SK-N-SH (cell line): Measurements from ENCODE around the gene MARK4. TPM values are rescaled to one million over a fixed set of nuclear protein-coding genes. Genes with fewer than 3 reads are reported as not detected.

Experiments
- CTCF ChIA-PET: fragments of 300-600, 350-600 bp; formaldehyde crosslinking; extraction: SDS; loops from one replicate; lab custom pipeline; 2021; lab: Yijun Ruan, JAX
- POLR2A ChIA-PET: fragments of 350-600 bp; sonication (Branson Sonifier 250); formaldehyde crosslinking; extraction: SDS; loops from one replicate; lab custom pipeline; 2020; ENCODE audit warnings: antibody characterized with exemption, inconsistent platforms; lab: Yijun Ruan, JAX
- DNase-seq: peaks from one replicate; pipeline ENCODE4 v3.0.0; 2012
- H2AFZ ChIP-seq: fragments of 200-600 bp; sonication (generic); 2 replicates; pipeline ENCODE4 v1.8.1; 2016; ENCODE audit warnings: antibody characterized with exemption, mild to moderate bottlenecking, low read depth
- H3F3A ChIP-seq: fragments of 200-600 bp; sonication (generic); replicated peaks from 2 replicates; pipeline ENCODE3; 2016; ENCODE audit warnings: antibody characterized with exemption, mild to moderate bottlenecking; ENCODE audit not compliant: insufficient read depth
- H3K27ac ChIP-seq, 2 experiments: fragments of 200-500 bp in 1 of 2; fragments of 200-600 bp in 1 of 2; sonication (Bioruptor generic) in 1 of 2; sonication (generic), shearing (Covaris generic) in 1 of 2; 2 replicates each; pipeline versions ENCODE4 v1.5.1 to v1.6.1; 2014 to 2016; ENCODE audit warnings: low read depth in 2 of 2, inconsistent platforms in 1 of 2, low read length in 1 of 2, mild to moderate bottlenecking in 1 of 2, mixed read lengths in 1 of 2
- H3K27me3 ChIP-seq: fragments of 200-600 bp; sonication (generic), shearing (Covaris generic); 2 replicates; pipeline ENCODE4 v1.6.1; 2016; ENCODE audit warnings: mixed run types; ENCODE audit not compliant: insufficient read depth
- H3K36me3 ChIP-seq, 2 experiments: fragments of 200-500 bp in 1 of 2; fragments of 200-600 bp in 1 of 2; sonication (Bioruptor generic) in 1 of 2; sonication (generic) in 1 of 2; replicated peaks in 1 of 2; 2 replicates each; pipeline versions ENCODE3 to v1.5.1; 2014 to 2016; ENCODE audit warnings: low read length in 1 of 2, mild to moderate bottlenecking in 1 of 2; ENCODE audit not compliant: insufficient read depth in 2 of 2, control insufficient read depth in 1 of 2
- H3K4me1 ChIP-seq, 2 experiments: fragments of 200-500 bp in 1 of 2; fragments of 200-600 bp in 1 of 2; sonication (Bioruptor generic) in 1 of 2; sonication (generic), shearing (Covaris generic) in 1 of 2; 2 replicates each; pipeline versions ENCODE4 v1.5.1 to v1.6.1; 2014 to 2016; ENCODE audit warnings: low read depth in 1 of 2, low read length in 1 of 2, mixed run types in 1 of 2; ENCODE audit not compliant: insufficient read depth in 2 of 2, control insufficient read depth in 1 of 2
- H3K4me2 ChIP-seq: fragments of 200-600 bp; sonication (generic), shearing (Covaris generic); 2 replicates; pipeline ENCODE4 v1.6.1; 2017; ENCODE audit warnings: mixed run types
- H3K4me3 ChIP-seq, 2 experiments: fragments of 200-500 bp in 1 of 2; fragments of 200-600 bp in 1 of 2; sonication (Bioruptor generic) in 1 of 2; sonication (generic), shearing (Covaris generic) in 1 of 2; 2 replicates each; pipeline versions ENCODE4 v1.5.1 to v1.8.1; 2014 to 2016; ENCODE audit warnings: low read depth in 2 of 2, inconsistent platforms in 1 of 2, low read length in 1 of 2, mild to moderate bottlenecking in 1 of 2, mixed read lengths in 1 of 2, moderate library complexity in 1 of 2
- H3K79me2 ChIP-seq: fragments of 200-600 bp; sonication (generic); 2 replicates; pipeline ENCODE4 v1.8.1; 2017; ENCODE audit warnings: mild to moderate bottlenecking; ENCODE audit not compliant: insufficient read depth
- H3K9ac ChIP-seq: fragments of 200-600 bp; sonication (generic); 2 replicates; pipeline ENCODE4 v1.6.1; 2017; ENCODE audit warnings: mixed run types
- H3K9me2 ChIP-seq: fragments of 200-600 bp; sonication (generic); 2 replicates; pipeline ENCODE4 v1.6.1; 2017; ENCODE audit warnings: mixed run types
- H3K9me3 ChIP-seq: fragments of 200-600 bp; sonication (generic); 2 replicates; pipeline ENCODE4 v1.6.1; 2017; ENCODE audit warnings: mixed run types, mild to moderate bottlenecking, moderate library complexity
- H4K20me1 ChIP-seq: fragments of 200-600 bp; sonication (generic); 2 replicates; pipeline ENCODE4 v1.6.1; 2017; ENCODE audit warnings: mild to moderate bottlenecking, mixed run types; ENCODE audit not compliant: insufficient read depth
- EP300 ChIP-seq, 2 experiments: IDR thresholded peaks; 2 replicates each; pipeline versions ENCODE4 v1.4.0 to v1.6.1; 2012; ENCODE audit warnings: borderline replicate concordance in 1 of 2, low read depth in 1 of 2, low read length in 1 of 2
- EZH2phosphoT487 ChIP-seq: fragments of 200-600 bp; sonication (generic); IDR thresholded peaks from 2 replicates; pipeline ENCODE4 v1.6.1; 2017; ENCODE audit warnings: low read depth, mixed run types, mild to moderate bottlenecking, antibody characterized with exemption, moderate library complexity, borderline replicate concordance
- FOSL2 ChIP-seq: IDR thresholded peaks from 2 replicates; pipeline ENCODE4 v1.4.0; 2012; ENCODE audit warnings: low read depth, mild to moderate bottlenecking, moderate library complexity, borderline replicate concordance
- MXI1 ChIP-seq: IDR thresholded peaks from 2 replicates; pipeline ENCODE4 v1.6.1; 2012; ENCODE audit warnings: mild to moderate bottlenecking, low read depth, low read length, improper control_type of control experiment
- NRF1 ChIP-seq: IDR thresholded peaks from 2 replicates; pipeline ENCODE4 v1.6.1; 2012; ENCODE audit warnings: low read depth, mild to moderate bottlenecking, low read length
- POLR2AphosphoS5 ChIP-seq: IDR thresholded peaks from 2 replicates; pipeline ENCODE4 v1.6.1; 2012; ENCODE audit warnings: low read depth, low read length
- RAD21 ChIP-seq: IDR thresholded peaks from 2 replicates; pipeline ENCODE4 v1.6.1; 2012; ENCODE audit warnings: mild to moderate bottlenecking, low read length
- RFX5 ChIP-seq: IDR thresholded peaks from 2 replicates; pipeline ENCODE4 v1.6.1; 2012; ENCODE audit warnings: mild to moderate bottlenecking, improper control_type of control experiment, low read length
- SIN3A ChIP-seq: IDR thresholded peaks from 2 replicates; pipeline ENCODE4 v1.6.1; 2012; ENCODE audit warnings: low read depth, mild to moderate bottlenecking, low read length, moderate library complexity, borderline replicate concordance
- TAF1 ChIP-seq: IDR thresholded peaks from 2 replicates; pipeline ENCODE4 v1.6.1; 2012; ENCODE audit warnings: low read depth, mild to moderate bottlenecking, low read length, moderate library complexity, borderline replicate concordance
- TEAD4 ChIP-seq: IDR thresholded peaks from 2 replicates; pipeline ENCODE4 v1.4.0; 2012; ENCODE audit warnings: mild to moderate bottlenecking, borderline replicate concordance; ENCODE audit not compliant: insufficient read depth
- YY1 ChIP-seq: IDR thresholded peaks from 2 replicates; pipeline ENCODE4 v1.4.0; 2012; ENCODE audit warnings: low read depth, mild to moderate bottlenecking
- WGBS: methylation state at CpG from one replicate; pipeline ENCODE4 v1.1.6; 2017; ENCODE audit warnings: low lambda C conversion rate; 5-methylcytosine and 5-hydroxymethylcytosine counted together
- polyA plus RNA-seq, 3 experiments: library from polyadenylated mRNA; depleted of rRNA; stranded (reverse); fragments of >200 nt; gene quantifications; 2 replicates each; pipeline ENCODE4 v1.2.3, GENCODE V29; 2012
- TF ChIP-seq, protein P1 (sequence below): fragments of 150-350 bp; IDR thresholded peaks from 2 replicates; pipeline ENCODE4 v1.6.1; 2016; ENCODE audit warnings: mild to moderate bottlenecking, low read depth, low read length
- TF ChIP-seq, protein P2 (sequence below): IDR thresholded peaks from 2 replicates; pipeline ENCODE4; 2012
- TF ChIP-seq, protein P3 (sequence below): fragments of 150-350 bp; IDR thresholded peaks from 2 replicates; pipeline ENCODE4 v1.6.1; 2017; ENCODE audit warnings: antibody characterized with exemption, low read length, low read depth, borderline replicate concordance
- TF ChIP-seq, protein P4 (sequence below): fragments of 200-600 bp; sonication (generic); IDR thresholded peaks from 2 replicates; pipeline ENCODE4 v1.6.1; 2017; ENCODE audit warnings: antibody characterized with exemption, mild to moderate bottlenecking, moderate library complexity
- TF ChIP-seq, protein P5 (sequence below): IDR thresholded peaks from 2 replicates; pipeline ENCODE4 v1.6.1; 2012; ENCODE audit warnings: mild to moderate bottlenecking, low read depth, low read length, moderate library complexity

Gene MARK4
- polyA plus RNA-seq, 1 of the 3 experiments (the other 2 are of a cell fraction): 16.3 TPM

DNA sequence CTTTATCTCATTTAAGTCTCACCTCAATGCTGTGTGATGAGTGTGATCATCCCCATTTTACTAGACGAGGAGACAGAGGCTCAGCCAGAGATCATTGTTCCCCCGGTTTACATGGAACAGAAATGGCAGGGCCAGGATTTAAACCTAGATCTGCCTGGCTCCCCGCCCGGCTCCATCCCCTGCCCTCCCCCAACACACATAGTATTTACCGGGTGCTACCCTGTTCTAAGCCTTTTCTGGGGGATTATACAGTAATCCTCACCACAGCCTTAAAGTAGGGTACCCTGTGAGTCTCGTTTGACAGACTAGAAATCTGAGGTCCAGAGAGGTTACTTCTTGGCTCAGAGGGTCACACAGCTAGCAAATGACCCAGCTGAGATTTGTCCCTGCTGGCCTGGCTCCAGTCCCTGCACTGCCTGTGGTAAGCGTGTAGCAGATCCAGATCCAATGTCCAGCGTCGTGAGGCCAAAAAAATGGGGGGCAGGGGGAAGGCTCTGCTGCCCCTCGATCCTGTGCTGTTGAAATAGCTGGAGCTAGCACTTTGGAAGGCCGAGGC lies 85.7 kb downstream of the MARK4 start (continued):
- TF ChIP-seq, protein P1, sequence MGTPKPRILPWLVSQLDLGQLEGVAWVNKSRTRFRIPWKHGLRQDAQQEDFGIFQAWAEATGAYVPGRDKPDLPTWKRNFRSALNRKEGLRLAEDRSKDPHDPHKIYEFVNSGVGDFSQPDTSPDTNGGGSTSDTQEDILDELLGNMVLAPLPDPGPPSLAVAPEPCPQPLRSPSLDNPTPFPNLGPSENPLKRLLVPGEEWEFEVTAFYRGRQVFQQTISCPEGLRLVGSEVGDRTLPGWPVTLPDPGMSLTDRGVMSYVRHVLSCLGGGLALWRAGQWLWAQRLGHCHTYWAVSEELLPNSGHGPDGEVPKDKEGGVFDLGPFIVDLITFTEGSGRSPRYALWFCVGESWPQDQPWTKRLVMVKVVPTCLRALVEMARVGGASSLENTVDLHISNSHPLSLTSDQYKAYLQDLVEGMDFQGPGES: no peak
- TF ChIP-seq, protein P2, sequence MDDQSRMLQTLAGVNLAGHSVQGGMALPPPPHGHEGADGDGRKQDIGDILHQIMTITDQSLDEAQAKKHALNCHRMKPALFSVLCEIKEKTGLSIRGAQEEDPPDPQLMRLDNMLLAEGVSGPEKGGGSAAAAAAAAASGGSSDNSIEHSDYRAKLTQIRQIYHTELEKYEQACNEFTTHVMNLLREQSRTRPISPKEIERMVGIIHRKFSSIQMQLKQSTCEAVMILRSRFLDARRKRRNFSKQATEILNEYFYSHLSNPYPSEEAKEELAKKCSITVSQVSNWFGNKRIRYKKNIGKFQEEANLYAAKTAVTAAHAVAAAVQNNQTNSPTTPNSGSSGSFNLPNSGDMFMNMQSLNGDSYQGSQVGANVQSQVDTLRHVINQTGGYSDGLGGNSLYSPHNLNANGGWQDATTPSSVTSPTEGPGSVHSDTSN: no peak

DNA sequence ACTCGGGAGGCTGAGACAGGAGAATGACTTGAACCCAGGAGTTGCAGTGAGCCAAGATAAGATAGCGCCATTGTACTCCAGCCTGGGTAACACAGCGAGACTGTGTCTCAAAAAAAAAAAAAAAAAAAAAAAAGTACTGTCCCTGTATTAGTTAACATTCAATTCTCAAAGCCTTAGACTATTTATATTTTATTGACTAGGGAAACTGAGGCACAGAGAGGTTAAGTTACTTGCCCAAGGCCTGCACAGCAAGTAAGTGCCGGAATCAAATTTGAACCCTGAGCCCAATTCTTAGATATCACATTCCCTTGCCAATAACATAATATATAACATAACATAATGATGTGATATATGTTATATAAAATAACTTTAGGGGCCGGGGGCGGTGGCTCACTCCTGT lies 88.6 kb downstream of the MARK4 start:
- H4K20me1 ChIP-seq: no peaks in the 10 kb centered on the region
- no peak overlapping the region for H3K4me3 ChIP-seq
- 33% methylated on average over 6 of the region's 6 CpGs for WGBS
- no peaks in the 10 kb centered on the region for H3K9me2 ChIP-seq
- no peaks in the 10 kb centered on the region for H3K36me3 ChIP-seq
- peaks cover 0 to 2% of the 10 kb centered on the region in 2 experiments; a peak in 1 of 4 replicates for H3K4me1 ChIP-seq
- H3K9me3 ChIP-seq: no peaks in the 10 kb centered on the region
- H3K27ac ChIP-seq: no peak overlapping the region
- H3K4me2 ChIP-seq: no peak overlapping the region
- no peak overlapping the region for H3K9ac ChIP-seq
- ChIA-PET POLR2A (no interaction called here), CTCF (interaction anchor here (0.5 to 4.1 kb wide), 32 partner anchors 8 to 1033 kb away, joined by 3 to 49 read pairs (median 4); partner anchors contain the start of genes CKM, ERCC2 and MARK4)
- no peaks in the 10 kb centered on the region; the same call in 1 of the 2 replicates for H3K27me3 ChIP-seq
- H3F3A ChIP-seq: peaks cover 21% of the 10 kb centered on the region
- TF ChIP-seq MXI1 (no peak), EZH2phosphoT487 (no peak), SIN3A (no peak), TAF1 (no peak), RAD21 (no peak), TEAD4 (no peak), POLR2AphosphoS5 (no peak), YY1 (no peak), EP300 (IDR thresholded peaks at IDR 0.05; ENCODE audit: borderline replicate concordance in 1 of 2, low read depth in 1 of 2, low read length in 1 of 2) (no peak), NRF1 (no peak), FOSL2 (no peak), RFX5 (no peak)
- TF ChIP-seq, protein P1: no peak
- TF ChIP-seq, protein P3, sequence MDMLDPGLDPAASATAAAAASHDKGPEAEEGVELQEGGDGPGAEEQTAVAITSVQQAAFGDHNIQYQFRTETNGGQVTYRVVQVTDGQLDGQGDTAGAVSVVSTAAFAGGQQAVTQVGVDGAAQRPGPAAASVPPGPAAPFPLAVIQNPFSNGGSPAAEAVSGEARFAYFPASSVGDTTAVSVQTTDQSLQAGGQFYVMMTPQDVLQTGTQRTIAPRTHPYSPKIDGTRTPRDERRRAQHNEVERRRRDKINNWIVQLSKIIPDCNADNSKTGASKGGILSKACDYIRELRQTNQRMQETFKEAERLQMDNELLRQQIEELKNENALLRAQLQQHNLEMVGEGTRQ: no peak
- TF ChIP-seq, protein P4, sequence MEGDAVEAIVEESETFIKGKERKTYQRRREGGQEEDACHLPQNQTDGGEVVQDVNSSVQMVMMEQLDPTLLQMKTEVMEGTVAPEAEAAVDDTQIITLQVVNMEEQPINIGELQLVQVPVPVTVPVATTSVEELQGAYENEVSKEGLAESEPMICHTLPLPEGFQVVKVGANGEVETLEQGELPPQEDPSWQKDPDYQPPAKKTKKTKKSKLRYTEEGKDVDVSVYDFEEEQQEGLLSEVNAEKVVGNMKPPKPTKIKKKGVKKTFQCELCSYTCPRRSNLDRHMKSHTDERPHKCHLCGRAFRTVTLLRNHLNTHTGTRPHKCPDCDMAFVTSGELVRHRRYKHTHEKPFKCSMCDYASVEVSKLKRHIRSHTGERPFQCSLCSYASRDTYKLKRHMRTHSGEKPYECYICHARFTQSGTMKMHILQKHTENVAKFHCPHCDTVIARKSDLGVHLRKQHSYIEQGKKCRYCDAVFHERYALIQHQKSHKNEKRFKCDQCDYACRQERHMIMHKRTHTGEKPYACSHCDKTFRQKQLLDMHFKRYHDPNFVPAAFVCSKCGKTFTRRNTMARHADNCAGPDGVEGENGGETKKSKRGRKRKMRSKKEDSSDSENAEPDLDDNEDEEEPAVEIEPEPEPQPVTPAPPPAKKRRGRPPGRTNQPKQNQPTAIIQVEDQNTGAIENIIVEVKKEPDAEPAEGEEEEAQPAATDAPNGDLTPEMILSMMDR: no peak
- TF ChIP-seq, protein P5, sequence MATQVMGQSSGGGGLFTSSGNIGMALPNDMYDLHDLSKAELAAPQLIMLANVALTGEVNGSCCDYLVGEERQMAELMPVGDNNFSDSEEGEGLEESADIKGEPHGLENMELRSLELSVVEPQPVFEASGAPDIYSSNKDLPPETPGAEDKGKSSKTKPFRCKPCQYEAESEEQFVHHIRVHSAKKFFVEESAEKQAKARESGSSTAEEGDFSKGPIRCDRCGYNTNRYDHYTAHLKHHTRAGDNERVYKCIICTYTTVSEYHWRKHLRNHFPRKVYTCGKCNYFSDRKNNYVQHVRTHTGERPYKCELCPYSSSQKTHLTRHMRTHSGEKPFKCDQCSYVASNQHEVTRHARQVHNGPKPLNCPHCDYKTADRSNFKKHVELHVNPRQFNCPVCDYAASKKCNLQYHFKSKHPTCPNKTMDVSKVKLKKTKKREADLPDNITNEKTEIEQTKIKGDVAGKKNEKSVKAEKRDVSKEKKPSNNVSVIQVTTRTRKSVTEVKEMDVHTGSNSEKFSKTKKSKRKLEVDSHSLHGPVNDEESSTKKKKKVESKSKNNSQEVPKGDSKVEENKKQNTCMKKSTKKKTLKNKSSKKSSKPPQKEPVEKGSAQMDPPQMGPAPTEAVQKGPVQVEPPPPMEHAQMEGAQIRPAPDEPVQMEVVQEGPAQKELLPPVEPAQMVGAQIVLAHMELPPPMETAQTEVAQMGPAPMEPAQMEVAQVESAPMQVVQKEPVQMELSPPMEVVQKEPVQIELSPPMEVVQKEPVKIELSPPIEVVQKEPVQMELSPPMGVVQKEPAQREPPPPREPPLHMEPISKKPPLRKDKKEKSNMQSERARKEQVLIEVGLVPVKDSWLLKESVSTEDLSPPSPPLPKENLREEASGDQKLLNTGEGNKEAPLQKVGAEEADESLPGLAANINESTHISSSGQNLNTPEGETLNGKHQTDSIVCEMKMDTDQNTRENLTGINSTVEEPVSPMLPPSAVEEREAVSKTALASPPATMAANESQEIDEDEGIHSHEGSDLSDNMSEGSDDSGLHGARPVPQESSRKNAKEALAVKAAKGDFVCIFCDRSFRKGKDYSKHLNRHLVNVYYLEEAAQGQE: no peak
- H2AFZ ChIP-seq: no peak overlapping the region
- no peak for DNase-seq
- H3K79me2 ChIP-seq: no peaks in the 10 kb centered on the region
